Neural cell (in vitro differentiated cells): ENCODE data around the gene GPR85. TPM values are rescaled to one million over a fixed set of nuclear protein-coding genes. Genes with fewer than 3 reads are reported as not detected.

Experiments used
- H2AFZ ChIP-seq: fragments of 200-600, 300-800 bp; sonication (generic), shearing (Covaris generic); 2 replicates; pipeline ENCODE4 v1.6.0; 2014; ENCODE audit warnings: low read depth, mild to moderate bottlenecking, antibody characterized with exemption, low read length, moderate library complexity
- H3F3A ChIP-seq: fragments of 200-600 bp; shearing (Covaris generic); 2 replicates; pipeline ENCODE4 v1.6.1; 2016; ENCODE audit warnings: mild to moderate bottlenecking, moderate library complexity, mixed read lengths, antibody characterized with exemption, low read length; ENCODE audit not compliant: insufficient read depth, poor library complexity, severe bottlenecking
- H3K27ac ChIP-seq: fragments of 200-600, 300-800 bp; sonication (generic), shearing (Covaris generic); 2 replicates; pipeline ENCODE4 v1.5.1; 2014; ENCODE audit warnings: mild to moderate bottlenecking, low read length, moderate library complexity
- H3K27me3 ChIP-seq: fragments of 300-800, 200-600 bp; sonication (generic), shearing (Covaris generic); 2 replicates; pipeline ENCODE4 v1.6.0; 2014; ENCODE audit warnings: mild to moderate bottlenecking, low read depth, low read length, moderate library complexity; ENCODE audit not compliant: insufficient read depth
- H3K36me3 ChIP-seq: fragments of 300-800, 200-600 bp; sonication (generic), shearing (Covaris generic); 2 replicates; pipeline ENCODE4 v1.5.1; 2014; ENCODE audit warnings: mild to moderate bottlenecking, antibody characterized with exemption, low read length, moderate library complexity; ENCODE audit not compliant: insufficient read depth
- H3K4me2 ChIP-seq: fragments of 300-800, 200-600 bp; sonication (generic), shearing (Covaris generic); 2 replicates; pipeline ENCODE4 v1.6.0; 2014; ENCODE audit warnings: mild to moderate bottlenecking, low read length
- H3K4me3 ChIP-seq: fragments of 300-800, 200-600 bp; sonication (generic), shearing (Covaris generic); 2 replicates; pipeline ENCODE4 v1.5.1; 2014; ENCODE audit warnings: mild to moderate bottlenecking, low read length, moderate library complexity
- H3K79me2 ChIP-seq: fragments of 200-600 bp; shearing (Covaris generic); replicated peaks from 2 replicates; pipeline ENCODE4 v1.6.0; 2014; ENCODE audit warnings: mild to moderate bottlenecking, low read length, moderate library complexity; ENCODE audit not compliant: insufficient read depth
- H3K9ac ChIP-seq: fragments of 300-800, 200-600 bp; sonication (generic), shearing (Covaris generic); 2 replicates; pipeline ENCODE4 v1.6.1; 2016; ENCODE audit warnings: mild to moderate bottlenecking, low read length, mixed read lengths
- H3K9me2 ChIP-seq: fragments of 200-600 bp; shearing (Covaris generic); 2 replicates; pipeline ENCODE4 v1.6.1; 2016; ENCODE audit warnings: mild to moderate bottlenecking, low read length, mixed read lengths; ENCODE audit not compliant: insufficient read depth
- H3K9me3 ChIP-seq: fragments of 200-600, 300-800 bp; sonication (generic), shearing (Covaris generic); 2 replicates; pipeline ENCODE4 v1.6.1; 2016; ENCODE audit warnings: mild to moderate bottlenecking, mixed run types, low read length, moderate library complexity, mixed read lengths
- H4K20me1 ChIP-seq: fragments of 200-600 bp; shearing (Covaris generic); 2 replicates; pipeline ENCODE4 v1.6.1; 2016; ENCODE audit warnings: mild to moderate bottlenecking, mixed run types; ENCODE audit not compliant: insufficient read depth
- EP300 ChIP-seq: fragments of 450-650 bp; conservative IDR thresholded peaks from 2 replicates; pipeline ENCODE4 v1.6.1; 2014; ENCODE audit warnings: antibody characterized with exemption, mild to moderate bottlenecking, moderate library complexity; ENCODE audit not compliant: poor library complexity, severe bottlenecking
- EZH2 ChIP-seq: fragments of 200-600, 300-800 bp; shearing (Covaris generic), sonication (generic); IDR thresholded peaks from 2 replicates; pipeline ENCODE4 v1.6.1; 2014; ENCODE audit warnings: antibody characterized with exemption, low read length, borderline replicate concordance, mild to moderate bottlenecking; ENCODE audit not compliant: insufficient read depth, poor library complexity, severe bottlenecking
- MXI1 ChIP-seq: fragments of 450-650 bp; conservative IDR thresholded peaks from 2 replicates; pipeline ENCODE4 v1.6.1; 2014; ENCODE audit warnings: antibody characterized with exemption, mild to moderate bottlenecking; ENCODE audit not compliant: poor library complexity, severe bottlenecking
- POLR2AphosphoS5 ChIP-seq: IDR thresholded peaks from 2 replicates; pipeline ENCODE4 v1.6.1; 2012
- RAD21 ChIP-seq: fragments of 450-650 bp; conservative IDR thresholded peaks from 2 replicates; pipeline ENCODE4 v1.6.1; 2014; ENCODE audit warnings: antibody characterized with exemption, mild to moderate bottlenecking, moderate library complexity
- SMC3 ChIP-seq: fragments of 450-650 bp; conservative IDR thresholded peaks from 2 replicates; pipeline ENCODE4 v1.6.1; 2014; ENCODE audit warnings: antibody characterized with exemption, mild to moderate bottlenecking, moderate library complexity; ENCODE audit not compliant: poor library complexity
- TAF1 ChIP-seq: IDR thresholded peaks from 2 replicates; pipeline ENCODE4 v1.6.1; 2012; ENCODE audit warnings: low read depth
- polyA plus RNA-seq: library from polyadenylated mRNA; depleted of rRNA; stranded (reverse); fragments of >200 nt; gene quantifications from 2 replicates; pipeline ENCODE4 v1.2.3, GENCODE V29; 2014
- TF ChIP-seq, protein P1 (sequence below): IDR thresholded peaks from 2 replicates; pipeline ENCODE4 v1.6.1; 2012; ENCODE audit warnings: borderline replicate concordance
- TF ChIP-seq, protein P2 (sequence below): fragments of 450-650 bp; IDR thresholded peaks from 2 replicates; pipeline ENCODE4 v1.5.1; 2014; ENCODE audit warnings: antibody characterized with exemption, mild to moderate bottlenecking, moderate library complexity; ENCODE audit not compliant: poor library complexity, severe bottlenecking

GPR85 gene
- polyA plus RNA-seq, 1 donor from 2014 or later: 85.5 TPM

DNA sequence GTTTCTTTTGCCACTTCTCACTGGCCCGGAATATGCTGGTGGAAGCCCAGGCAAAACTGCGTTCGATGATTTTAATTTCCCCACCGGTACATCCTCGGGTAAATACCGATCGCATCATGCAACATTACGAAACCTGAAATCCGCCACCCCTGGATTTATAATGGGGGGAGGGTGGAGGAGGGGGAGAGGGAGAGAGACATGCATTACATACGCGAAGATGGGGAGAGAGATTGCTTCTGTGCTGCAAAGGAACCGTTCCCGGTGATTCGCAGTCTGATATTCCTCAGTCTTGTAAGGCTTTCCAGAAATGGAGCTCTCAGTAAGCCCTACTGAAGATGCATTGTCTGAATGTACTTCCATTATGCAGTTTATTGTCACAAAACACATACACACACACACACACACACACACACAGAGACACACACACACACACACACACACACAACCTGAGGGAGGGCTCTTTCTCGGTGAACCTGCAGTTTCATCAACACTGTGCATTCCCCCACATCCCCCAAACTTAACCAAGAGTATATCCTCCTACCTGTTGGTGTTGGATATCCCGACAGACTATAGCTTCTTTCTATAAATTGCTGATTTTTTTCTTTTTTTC is 741 bp downstream of the GPR85 start:
- H3F3A ChIP-seq: peaks cover 20% of the 10 kb centered on the region

DNA sequence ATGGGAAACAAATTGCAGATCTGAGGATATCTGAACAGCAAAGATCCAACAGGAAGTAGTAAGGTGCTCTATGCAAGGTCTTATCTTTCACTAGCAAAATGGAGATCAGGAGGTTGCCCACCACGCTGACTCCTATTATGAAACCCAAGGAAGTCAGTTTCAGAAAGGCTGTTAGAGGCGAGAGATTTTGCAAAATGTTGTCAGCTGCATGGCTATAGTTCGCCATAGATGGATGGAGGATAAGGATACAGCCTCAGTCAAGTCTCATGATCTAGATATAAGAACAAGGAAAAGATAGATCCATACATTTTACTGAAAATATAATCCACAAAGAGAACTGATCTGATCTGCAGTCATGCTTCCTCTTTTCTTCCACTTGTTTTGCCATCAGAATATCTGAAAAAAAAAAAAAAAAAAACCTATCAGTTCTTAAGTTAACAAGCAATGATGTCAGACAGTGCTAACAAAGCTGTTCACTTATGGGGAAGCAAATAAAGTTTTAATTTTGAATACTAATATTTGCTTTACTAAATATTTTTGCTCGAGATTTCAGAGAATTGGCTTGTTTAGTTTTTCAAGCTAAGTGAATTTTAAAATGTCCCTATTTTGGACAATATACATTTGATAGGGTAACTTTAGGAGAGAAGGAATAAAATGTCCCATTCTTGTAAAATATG is 2.0 kb downstream of the GPR85 start:
- H3K27me3 ChIP-seq: no peaks in the 10 kb centered on the region
- H3K36me3 ChIP-seq: no peaks in the 10 kb centered on the region
- peak overlapping the region; percentile 70 for H3K4me3 ChIP-seq
- peaks cover 20% of the 10 kb centered on the region for H3F3A ChIP-seq
- H3K27ac ChIP-seq: peak overlapping the region; percentile 95
- H3K9ac ChIP-seq: peak overlapping the region; percentile 94
- H4K20me1 ChIP-seq: no peaks in the 10 kb centered on the region
- peak overlapping the region; percentile 23 for H2AFZ ChIP-seq
- no peaks in the 10 kb centered on the region for H3K9me3 ChIP-seq
- H3K9me2 ChIP-seq: no peaks in the 10 kb centered on the region
- peaks cover 53% of the 10 kb centered on the region for H3K79me2 ChIP-seq
- H3K4me2 ChIP-seq: peak overlapping the region; percentile 96
- TF ChIP-seq EP300 (no peak), TAF1 (no peak), RAD21 (no peak), EZH2 (no peak), POLR2AphosphoS5 (no peak), MXI1 (no peak)
- TF ChIP-seq, protein P1, sequence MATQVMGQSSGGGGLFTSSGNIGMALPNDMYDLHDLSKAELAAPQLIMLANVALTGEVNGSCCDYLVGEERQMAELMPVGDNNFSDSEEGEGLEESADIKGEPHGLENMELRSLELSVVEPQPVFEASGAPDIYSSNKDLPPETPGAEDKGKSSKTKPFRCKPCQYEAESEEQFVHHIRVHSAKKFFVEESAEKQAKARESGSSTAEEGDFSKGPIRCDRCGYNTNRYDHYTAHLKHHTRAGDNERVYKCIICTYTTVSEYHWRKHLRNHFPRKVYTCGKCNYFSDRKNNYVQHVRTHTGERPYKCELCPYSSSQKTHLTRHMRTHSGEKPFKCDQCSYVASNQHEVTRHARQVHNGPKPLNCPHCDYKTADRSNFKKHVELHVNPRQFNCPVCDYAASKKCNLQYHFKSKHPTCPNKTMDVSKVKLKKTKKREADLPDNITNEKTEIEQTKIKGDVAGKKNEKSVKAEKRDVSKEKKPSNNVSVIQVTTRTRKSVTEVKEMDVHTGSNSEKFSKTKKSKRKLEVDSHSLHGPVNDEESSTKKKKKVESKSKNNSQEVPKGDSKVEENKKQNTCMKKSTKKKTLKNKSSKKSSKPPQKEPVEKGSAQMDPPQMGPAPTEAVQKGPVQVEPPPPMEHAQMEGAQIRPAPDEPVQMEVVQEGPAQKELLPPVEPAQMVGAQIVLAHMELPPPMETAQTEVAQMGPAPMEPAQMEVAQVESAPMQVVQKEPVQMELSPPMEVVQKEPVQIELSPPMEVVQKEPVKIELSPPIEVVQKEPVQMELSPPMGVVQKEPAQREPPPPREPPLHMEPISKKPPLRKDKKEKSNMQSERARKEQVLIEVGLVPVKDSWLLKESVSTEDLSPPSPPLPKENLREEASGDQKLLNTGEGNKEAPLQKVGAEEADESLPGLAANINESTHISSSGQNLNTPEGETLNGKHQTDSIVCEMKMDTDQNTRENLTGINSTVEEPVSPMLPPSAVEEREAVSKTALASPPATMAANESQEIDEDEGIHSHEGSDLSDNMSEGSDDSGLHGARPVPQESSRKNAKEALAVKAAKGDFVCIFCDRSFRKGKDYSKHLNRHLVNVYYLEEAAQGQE: no peak
- TF ChIP-seq, protein P2, sequence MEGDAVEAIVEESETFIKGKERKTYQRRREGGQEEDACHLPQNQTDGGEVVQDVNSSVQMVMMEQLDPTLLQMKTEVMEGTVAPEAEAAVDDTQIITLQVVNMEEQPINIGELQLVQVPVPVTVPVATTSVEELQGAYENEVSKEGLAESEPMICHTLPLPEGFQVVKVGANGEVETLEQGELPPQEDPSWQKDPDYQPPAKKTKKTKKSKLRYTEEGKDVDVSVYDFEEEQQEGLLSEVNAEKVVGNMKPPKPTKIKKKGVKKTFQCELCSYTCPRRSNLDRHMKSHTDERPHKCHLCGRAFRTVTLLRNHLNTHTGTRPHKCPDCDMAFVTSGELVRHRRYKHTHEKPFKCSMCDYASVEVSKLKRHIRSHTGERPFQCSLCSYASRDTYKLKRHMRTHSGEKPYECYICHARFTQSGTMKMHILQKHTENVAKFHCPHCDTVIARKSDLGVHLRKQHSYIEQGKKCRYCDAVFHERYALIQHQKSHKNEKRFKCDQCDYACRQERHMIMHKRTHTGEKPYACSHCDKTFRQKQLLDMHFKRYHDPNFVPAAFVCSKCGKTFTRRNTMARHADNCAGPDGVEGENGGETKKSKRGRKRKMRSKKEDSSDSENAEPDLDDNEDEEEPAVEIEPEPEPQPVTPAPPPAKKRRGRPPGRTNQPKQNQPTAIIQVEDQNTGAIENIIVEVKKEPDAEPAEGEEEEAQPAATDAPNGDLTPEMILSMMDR: no peak

More for the DNA sequence above, 741 bp downstream of the GPR85 start:
- H3K9me3 ChIP-seq: no peaks in the 10 kb centered on the region
- H3K9ac ChIP-seq: peak overlapping the region; percentile 94
- H3K4me3 ChIP-seq: peak overlapping the region; percentile 70
- no peaks in the 10 kb centered on the region for H3K27me3 ChIP-seq
- peaks cover 45% of the 10 kb centered on the region for H3K79me2 ChIP-seq
- H3K4me2 ChIP-seq: peak overlapping the region; percentile 96
- TF ChIP-seq, protein P2: no peak
- TF ChIP-seq SMC3 (no peak), EZH2 (no peak), MXI1 (no peak), TAF1 (no peak), RAD21 (peak; percentile 6), EP300 (peak; percentile 17), POLR2AphosphoS5 (peak; percentile 64)
- TF ChIP-seq, protein P1: peak; percentile 76
- H4K20me1 ChIP-seq: no peaks in the 10 kb centered on the region
- no peaks in the 10 kb centered on the region for H3K36me3 ChIP-seq
- peak overlapping the region; percentile 23 for H2AFZ ChIP-seq
- peak overlapping the region; percentile 95 for H3K27ac ChIP-seq
- H3K9me2 ChIP-seq: no peaks in the 10 kb centered on the region
